ENCODE measurements around the gene CNKSR2. TPM values are rescaled to one million over a fixed set of nuclear protein-coding genes. Genes with fewer than 3 reads are reported as not detected.
A peak's percentile ranks its signal among the peaks of the same experiment; 100 is the strongest.

CNKSR2 gene
- total and polyA plus RNA-seq, 2 experiments from 2014 or later = 13.9 to 40.9 TPM

- Histone ChIP-seq H2AFZ (no peak overlapping the region), H3K4me1 (ENCODE audit: insufficient read depth) (no peaks in the 10 kb centered on the region), H3K9me2 (ENCODE audit: insufficient read depth) (no peaks in the 10 kb centered on the region), H3F3A (replicated peaks; ENCODE audit: low read depth) (no peaks in the 10 kb centered on the region), H3K4me3 (no peak overlapping the region), H3K79me2 (replicated peaks; ENCODE audit: insufficient read depth) (peaks cover 20% of the 10 kb centered on the region), H3K27ac (ENCODE audit: low read depth) (no peak overlapping the region), H3K4me2 (no peak overlapping the region), H4K20me1 (replicated peaks; ENCODE audit: insufficient read depth) (no peaks in the 10 kb centered on the region; the same call in 1 of the 2 replicates), H3K36me3 (ENCODE audit: insufficient read depth) (peaks cover 3% of the 10 kb centered on the region; the same call in 1 of the 2 replicates), H3K27me3 (ENCODE audit: insufficient read depth) (no peaks in the 10 kb centered on the region)
- no peaks in the 10 kb centered on the region for H3K27me3 Mint-ChIP-seq (ENCODE audit: insufficient read depth, low read depth, poor library complexity)
- no peak for ATAC-seq
- no peaks in the 10 kb centered on the region for H3K9me3 Mint-ChIP-seq
- H3K4me3 Mint-ChIP-seq = no peak overlapping the region
- DNase-seq (ENCODE audit: low spot score) = no peak
- H3K4me1 Mint-ChIP-seq = no peaks in the 10 kb centered on the region
- H3K27ac Mint-ChIP-seq = no peak overlapping the region
- no peaks in the 10 kb centered on the region for H3K36me3 Mint-ChIP-seq (ENCODE audit: low read depth)
- TF ChIP-seq ZNF331 (CRISPR knock-in tag; IDR thresholded peaks at IDR 0.05; ENCODE audit: low read depth) = no peak
- TF ChIP-seq EZH2 (IDR thresholded peaks at IDR 0.05; ENCODE audit: low read depth, unreplicated experiment) = no peak
- TF ChIP-seq REST (IDR thresholded peaks at IDR 0.05; ENCODE audit: unreplicated experiment) = no peak
- TF ChIP-seq ZNF114 (CRISPR knock-in tag; IDR thresholded peaks at IDR 0.05) = no peak
These were observed 52.9 kb downstream of the CNKSR2 start for GRCh38 chrX:21427086-21427485.

GRCh38 chrX:21437036-21437435 is 62.8 kb downstream of the CNKSR2 start:
- no peaks in the 10 kb centered on the region for H3K79me2 ChIP-seq (replicated peaks; ENCODE audit: insufficient read depth)
- peaks cover 6% of the 10 kb centered on the region for H3K4me1 Mint-ChIP-seq
- no peaks in the 10 kb centered on the region for H3F3A ChIP-seq (replicated peaks; ENCODE audit: low read depth)
- H4K20me1 ChIP-seq (replicated peaks; ENCODE audit: insufficient read depth) = no peaks in the 10 kb centered on the region
- no peak overlapping the region for H3K4me3 ChIP-seq
- DNase-seq (ENCODE audit: low spot score) (no peak), ATAC-seq (no peak)
- peak overlapping the region; percentile 34; the same call in 1 of the 2 replicates for H3K4me2 ChIP-seq
- peaks cover 15% of the 10 kb centered on the region for H3K4me1 ChIP-seq (ENCODE audit: insufficient read depth)
- no peak overlapping the region for H3K27ac Mint-ChIP-seq
- no peaks in the 10 kb centered on the region for H3K9me2 ChIP-seq (ENCODE audit: insufficient read depth)
- no peaks in the 10 kb centered on the region for H3K36me3 Mint-ChIP-seq (ENCODE audit: low read depth)
- H3K9me3 Mint-ChIP-seq = no peaks in the 10 kb centered on the region
- H3K27ac ChIP-seq (ENCODE audit: low read depth) = no peak overlapping the region
- H3K4me3 Mint-ChIP-seq = no peak overlapping the region
- H2AFZ ChIP-seq = no peak overlapping the region
- no peaks in the 10 kb centered on the region for H3K27me3 ChIP-seq (ENCODE audit: insufficient read depth)
- H3K27me3 Mint-ChIP-seq (ENCODE audit: insufficient read depth, low read depth, poor library complexity) = peaks cover 2% of the 10 kb centered on the region
- no peaks in the 10 kb centered on the region for H3K36me3 ChIP-seq (ENCODE audit: insufficient read depth)
- TF ChIP-seq JUNB (IDR thresholded peaks at IDR 0.05; ENCODE audit: unreplicated experiment) = no peak
- TF ChIP-seq ETS1 (IDR thresholded peaks at IDR 0.05) = no peak
- no peak for TF ChIP-seq CTCF (conservative IDR thresholded peaks at IDR 0.05; ENCODE audit: low read depth in 2 of 2)
- TF ChIP-seq STAT1 (IDR thresholded peaks at IDR 0.05; ENCODE audit: unreplicated experiment) = no peak
- TF ChIP-seq ZNF462 (CRISPR knock-in tag; IDR thresholded peaks at IDR 0.05) = no peak
- no peak for TF ChIP-seq EZH2 (IDR thresholded peaks at IDR 0.05; ENCODE audit: low read depth, unreplicated experiment)
